HEK293 (cell line): ENCODE measurements around the gene RNU5B-1.

Experiments
- MZF1 ChIP-seq: fragments of 450-650 bp; formaldehyde crosslinking; IDR thresholded peaks from 2 replicates; pipeline ENCODE4 v1.5.1; 2017; ENCODE audit warnings: missing biosample characterization, missing genetic modification characterization, borderline replicate concordance
- ZNF138 ChIP-seq: fragments of 450-650 bp; formaldehyde crosslinking; IDR thresholded peaks from 2 replicates; pipeline ENCODE4 v1.5.1; 2016; ENCODE audit warnings: missing biosample characterization, missing genetic modification characterization, borderline replicate concordance
- ZNF785 ChIP-seq: fragments of 450-650 bp; formaldehyde crosslinking; IDR thresholded peaks from 2 replicates; pipeline ENCODE4 v1.5.1; 2016; ENCODE audit warnings: missing biosample characterization, missing genetic modification characterization
- TF ChIP-seq, protein P1 (sequence below): fragments of 450-650 bp; formaldehyde crosslinking; IDR thresholded peaks from 2 replicates; pipeline ENCODE4 v1.5.1; 2016; ENCODE audit warnings: missing biosample characterization, missing genetic modification characterization
- TF ChIP-seq, protein P2 (sequence below): sonication (generic); formaldehyde crosslinking; IDR thresholded peaks from 2 replicates; pipeline ENCODE4 v1.8.1; 2022; ENCODE audit warnings: mild to moderate bottlenecking, moderate library complexity, missing genetic modification reagents
- TF ChIP-seq, protein P3 (sequence below): fragments of 450-650 bp; formaldehyde crosslinking; IDR thresholded peaks from 2 replicates; pipeline ENCODE4 v1.5.1; 2016; ENCODE audit warnings: missing biosample characterization, missing genetic modification characterization
- TF ChIP-seq, protein P4 (sequence below): fragments of 450-650 bp; formaldehyde crosslinking; IDR thresholded peaks from 2 replicates; pipeline ENCODE4 v1.5.1; 2016; ENCODE audit warnings: missing biosample characterization, missing genetic modification characterization

DNA sequence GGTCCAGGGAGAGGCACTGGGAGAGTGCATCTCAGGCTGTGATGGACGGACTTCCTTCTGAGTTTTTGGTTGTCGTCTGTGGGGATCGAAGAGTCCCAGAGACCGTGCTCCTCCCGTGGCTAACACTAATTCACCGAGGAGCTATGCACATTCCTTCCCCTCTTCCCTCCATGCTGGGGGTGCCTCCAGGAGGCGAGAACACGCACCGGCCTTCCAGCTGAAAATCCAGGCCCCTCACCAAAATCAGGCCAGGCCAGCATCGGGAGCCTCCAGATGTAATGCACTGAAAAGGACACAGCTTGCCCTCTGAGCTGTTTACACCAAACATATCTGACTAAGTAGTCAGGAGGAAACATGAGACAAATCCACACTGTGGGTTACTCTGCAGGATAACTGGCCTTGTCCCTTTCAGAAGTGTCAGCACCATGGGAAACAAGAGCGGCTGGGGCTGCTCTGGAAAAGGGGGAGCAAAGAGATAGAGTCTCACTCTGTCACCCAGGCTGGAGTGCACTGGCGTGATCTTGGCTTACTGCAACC lies 5.5 kb downstream of the RNU5B-1 start:
- TF ChIP-seq, protein P1, sequence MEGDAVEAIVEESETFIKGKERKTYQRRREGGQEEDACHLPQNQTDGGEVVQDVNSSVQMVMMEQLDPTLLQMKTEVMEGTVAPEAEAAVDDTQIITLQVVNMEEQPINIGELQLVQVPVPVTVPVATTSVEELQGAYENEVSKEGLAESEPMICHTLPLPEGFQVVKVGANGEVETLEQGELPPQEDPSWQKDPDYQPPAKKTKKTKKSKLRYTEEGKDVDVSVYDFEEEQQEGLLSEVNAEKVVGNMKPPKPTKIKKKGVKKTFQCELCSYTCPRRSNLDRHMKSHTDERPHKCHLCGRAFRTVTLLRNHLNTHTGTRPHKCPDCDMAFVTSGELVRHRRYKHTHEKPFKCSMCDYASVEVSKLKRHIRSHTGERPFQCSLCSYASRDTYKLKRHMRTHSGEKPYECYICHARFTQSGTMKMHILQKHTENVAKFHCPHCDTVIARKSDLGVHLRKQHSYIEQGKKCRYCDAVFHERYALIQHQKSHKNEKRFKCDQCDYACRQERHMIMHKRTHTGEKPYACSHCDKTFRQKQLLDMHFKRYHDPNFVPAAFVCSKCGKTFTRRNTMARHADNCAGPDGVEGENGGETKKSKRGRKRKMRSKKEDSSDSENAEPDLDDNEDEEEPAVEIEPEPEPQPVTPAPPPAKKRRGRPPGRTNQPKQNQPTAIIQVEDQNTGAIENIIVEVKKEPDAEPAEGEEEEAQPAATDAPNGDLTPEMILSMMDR (tag by site-specific recombination), result no peak
- TF ChIP-seq, protein P2, sequence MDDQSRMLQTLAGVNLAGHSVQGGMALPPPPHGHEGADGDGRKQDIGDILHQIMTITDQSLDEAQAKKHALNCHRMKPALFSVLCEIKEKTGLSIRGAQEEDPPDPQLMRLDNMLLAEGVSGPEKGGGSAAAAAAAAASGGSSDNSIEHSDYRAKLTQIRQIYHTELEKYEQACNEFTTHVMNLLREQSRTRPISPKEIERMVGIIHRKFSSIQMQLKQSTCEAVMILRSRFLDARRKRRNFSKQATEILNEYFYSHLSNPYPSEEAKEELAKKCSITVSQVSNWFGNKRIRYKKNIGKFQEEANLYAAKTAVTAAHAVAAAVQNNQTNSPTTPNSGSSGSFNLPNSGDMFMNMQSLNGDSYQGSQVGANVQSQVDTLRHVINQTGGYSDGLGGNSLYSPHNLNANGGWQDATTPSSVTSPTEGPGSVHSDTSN (CRISPR knock-in tag), result no peak
- TF ChIP-seq, protein P3, sequence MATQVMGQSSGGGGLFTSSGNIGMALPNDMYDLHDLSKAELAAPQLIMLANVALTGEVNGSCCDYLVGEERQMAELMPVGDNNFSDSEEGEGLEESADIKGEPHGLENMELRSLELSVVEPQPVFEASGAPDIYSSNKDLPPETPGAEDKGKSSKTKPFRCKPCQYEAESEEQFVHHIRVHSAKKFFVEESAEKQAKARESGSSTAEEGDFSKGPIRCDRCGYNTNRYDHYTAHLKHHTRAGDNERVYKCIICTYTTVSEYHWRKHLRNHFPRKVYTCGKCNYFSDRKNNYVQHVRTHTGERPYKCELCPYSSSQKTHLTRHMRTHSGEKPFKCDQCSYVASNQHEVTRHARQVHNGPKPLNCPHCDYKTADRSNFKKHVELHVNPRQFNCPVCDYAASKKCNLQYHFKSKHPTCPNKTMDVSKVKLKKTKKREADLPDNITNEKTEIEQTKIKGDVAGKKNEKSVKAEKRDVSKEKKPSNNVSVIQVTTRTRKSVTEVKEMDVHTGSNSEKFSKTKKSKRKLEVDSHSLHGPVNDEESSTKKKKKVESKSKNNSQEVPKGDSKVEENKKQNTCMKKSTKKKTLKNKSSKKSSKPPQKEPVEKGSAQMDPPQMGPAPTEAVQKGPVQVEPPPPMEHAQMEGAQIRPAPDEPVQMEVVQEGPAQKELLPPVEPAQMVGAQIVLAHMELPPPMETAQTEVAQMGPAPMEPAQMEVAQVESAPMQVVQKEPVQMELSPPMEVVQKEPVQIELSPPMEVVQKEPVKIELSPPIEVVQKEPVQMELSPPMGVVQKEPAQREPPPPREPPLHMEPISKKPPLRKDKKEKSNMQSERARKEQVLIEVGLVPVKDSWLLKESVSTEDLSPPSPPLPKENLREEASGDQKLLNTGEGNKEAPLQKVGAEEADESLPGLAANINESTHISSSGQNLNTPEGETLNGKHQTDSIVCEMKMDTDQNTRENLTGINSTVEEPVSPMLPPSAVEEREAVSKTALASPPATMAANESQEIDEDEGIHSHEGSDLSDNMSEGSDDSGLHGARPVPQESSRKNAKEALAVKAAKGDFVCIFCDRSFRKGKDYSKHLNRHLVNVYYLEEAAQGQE, result no peak
- no peak for TF ChIP-seq ZNF138 (tag by site-specific recombination)
- TF ChIP-seq MZF1, result no peak
- TF ChIP-seq ZNF785 (tag by site-specific recombination), result no peak
- TF ChIP-seq, protein P4, sequence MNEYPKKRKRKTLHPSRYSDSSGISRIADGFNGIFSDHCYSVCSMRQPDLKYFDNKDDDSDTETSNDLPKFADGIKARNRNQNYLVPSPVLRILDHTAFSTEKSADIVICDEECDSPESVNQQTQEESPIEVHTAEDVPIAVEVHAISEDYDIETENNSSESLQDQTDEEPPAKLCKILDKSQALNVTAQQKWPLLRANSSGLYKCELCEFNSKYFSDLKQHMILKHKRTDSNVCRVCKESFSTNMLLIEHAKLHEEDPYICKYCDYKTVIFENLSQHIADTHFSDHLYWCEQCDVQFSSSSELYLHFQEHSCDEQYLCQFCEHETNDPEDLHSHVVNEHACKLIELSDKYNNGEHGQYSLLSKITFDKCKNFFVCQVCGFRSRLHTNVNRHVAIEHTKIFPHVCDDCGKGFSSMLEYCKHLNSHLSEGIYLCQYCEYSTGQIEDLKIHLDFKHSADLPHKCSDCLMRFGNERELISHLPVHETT, result no peak
